ENCODE measurements around the gene CREB3L2. TPM values are rescaled to one million over a fixed set of nuclear protein-coding genes. Genes with fewer than 3 reads are reported as not detected.
"Not testable (repeated sequence)": the region's sequence is repeated elsewhere in the genome, so short reads cannot be mapped to it uniquely, and the experiment has no call there.

The CREB3L2 gene
- total and polyA plus RNA-seq, 2 donors (not counting 1 experiment from before 2014, with no cell fraction given), result 13.8 to 25.1 TPM

GRCh38 chr7:137908106-137908505, 93.8 kb downstream of the CREB3L2 start:
- POLR2A ChIA-PET, result no interaction called here
- H3K27ac Mint-ChIP-seq, result no peak overlapping the region

GRCh38 chr7:137906636-137907035, 95.2 kb downstream of the CREB3L2 start:
- ATAC-seq (ENCODE audit: low read depth); H3K27me3 Mint-ChIP-seq; H3K4me1 Mint-ChIP-seq; DNase-seq; H3K79me2 ChIP-seq (ENCODE audit: control insufficient read depth, insufficient read depth, low read length); H3K9ac ChIP-seq (ENCODE audit: low read length); H3K4me1 ChIP-seq (ENCODE audit: control insufficient read depth in 2 of 2, insufficient read depth in 2 of 2, low read length in 2 of 2); H3K27ac Mint-ChIP-seq; H3K4me3 Mint-ChIP-seq; H3K4me3 ChIP-seq (ENCODE audit: control extremely low read depth in 1 of 5, extremely low read depth in 1 of 5, insufficient read depth in 1 of 5, low read depth in 2 of 5, low read length in 4 of 5); H3K27me3 ChIP-seq (replicated peaks in 1 of 4; ENCODE audit: control extremely low read depth in 1 of 4, control insufficient read depth in 3 of 4, insufficient read depth in 4 of 4, low read length in 3 of 4); POLR2A ChIA-PET; H3K9me3 ChIP-seq (ENCODE audit: control extremely low read depth in 1 of 3, control insufficient read depth in 2 of 3, insufficient read depth in 1 of 3, low read length in 2 of 3); H4K20me1 ChIP-seq (ENCODE audit: control insufficient read depth, insufficient read depth, low read length, poor library complexity, severe bottlenecking); H3K4me2 ChIP-seq (replicated peaks; ENCODE audit: low read depth, low read length, poor library complexity, severe bottlenecking); H2AFZ ChIP-seq (ENCODE audit: insufficient read depth, low read depth, low read length, poor library complexity, severe bottlenecking); H3K9me3 Mint-ChIP-seq (ENCODE audit: insufficient read depth); H3K27ac ChIP-seq (ENCODE audit: low read length in 2 of 2): not testable (repeated sequence)
- intact Hi-C loops (cut with micrococcal nuclease), result loop anchor here (10.0 kb wide), 1 partner anchor 558 kb away; the partner anchor contains the start of gene TRIM24
- H3K36me3 ChIP-seq (replicated peaks in 1 of 2; ENCODE audit: control extremely low read depth in 1 of 2, control insufficient read depth in 1 of 2, extremely low read depth in 1 of 2, insufficient read depth in 2 of 2, low read length in 1 of 2), result peaks cover 19 to 33% of the 10 kb centered on the region in 2 experiments
- 100% methylated on average over 1 of the region's 4 CpGs for WGBS (ENCODE audit: insufficient coverage)
- CTCF ChIA-PET, result interaction anchor here (1.0 to 10.2 kb wide), 4 partner anchors 9 to 278 kb away, joined by 3 to 385 read pairs (median 24); partner anchors contain the start of gene CREB3L2

More at GRCh38 chr7:137908106-137908505, 93.8 kb downstream of the CREB3L2 start:
- H3K36me3 ChIP-seq (replicated peaks in 1 of 2; ENCODE audit: control extremely low read depth in 1 of 2, control insufficient read depth in 1 of 2, extremely low read depth in 1 of 2, insufficient read depth in 2 of 2, low read length in 1 of 2), result peaks cover 25 to 40% of the 10 kb centered on the region in 2 experiments
- peaks cover 5% of the 10 kb centered on the region for H3K4me1 Mint-ChIP-seq
- intact Hi-C loops (cut with micrococcal nuclease), result loop anchor here (10.0 kb wide), 1 partner anchor 557 kb away; the partner anchor contains the start of gene TRIM24
- H3K9ac ChIP-seq (ENCODE audit: low read length), result no peak overlapping the region
- H3K27ac ChIP-seq (ENCODE audit: low read length in 2 of 2), result no peak overlapping the region
- TF ChIP-seq EZH2 (IDR thresholded peaks at IDR 0.05; ENCODE audit: borderline replicate concordance, insufficient read depth, low read depth, low read length, poor library complexity, severe bottlenecking), result no peak
- TF ChIP-seq CTCF (IDR thresholded peaks at IDR 0.05), result no peak
- H3K4me3 ChIP-seq (ENCODE audit: control extremely low read depth in 1 of 5, extremely low read depth in 1 of 5, insufficient read depth in 1 of 5, low read depth in 2 of 5, low read length in 4 of 5), result no peak overlapping the region
- no peaks in the 10 kb centered on the region for H3K27me3 Mint-ChIP-seq
- CTCF ChIA-PET, result interaction anchor here (0.9 to 10.2 kb wide), 2 partner anchors 9 to 98 kb away, joined by 3 to 385 read pairs; partner anchors contain the start of gene CREB3L2
- no peaks in the 10 kb centered on the region for H3K79me2 ChIP-seq (ENCODE audit: control insufficient read depth, insufficient read depth, low read length)
- no peak for ATAC-seq (ENCODE audit: low read depth)
- H4K20me1 ChIP-seq (ENCODE audit: control insufficient read depth, insufficient read depth, low read length, poor library complexity, severe bottlenecking), result no peaks in the 10 kb centered on the region
- no peaks in the 10 kb centered on the region for H3K9me3 Mint-ChIP-seq (ENCODE audit: insufficient read depth)
- H3K27me3 ChIP-seq (replicated peaks in 1 of 4; ENCODE audit: control extremely low read depth in 1 of 4, control insufficient read depth in 3 of 4, insufficient read depth in 4 of 4, low read length in 3 of 4), result no peaks in the 10 kb centered on the region
- no peak overlapping the region for H2AFZ ChIP-seq (ENCODE audit: insufficient read depth, low read depth, low read length, poor library complexity, severe bottlenecking)
- H3K9me3 ChIP-seq (ENCODE audit: control extremely low read depth in 1 of 3, control insufficient read depth in 2 of 3, insufficient read depth in 1 of 3, low read length in 2 of 3), result peaks cover 0 to 1% (median 0%) of the 10 kb centered on the region in 3 donors
- DNase-seq, result no peak
- H3K4me1 ChIP-seq (ENCODE audit: control insufficient read depth in 2 of 2, insufficient read depth in 2 of 2, low read length in 2 of 2), result peaks cover 3 to 8% of the 10 kb centered on the region in 2 donors
- WGBS (ENCODE audit: insufficient coverage), result 96% methylated on average over 8 of the region's 9 CpGs
- H3K4me3 Mint-ChIP-seq, result no peak overlapping the region
- no peak overlapping the region for H3K4me2 ChIP-seq (replicated peaks; ENCODE audit: low read depth, low read length, poor library complexity, severe bottlenecking)

All from B cell (primary cell).